GM23338 (cell line): Measurements from ENCODE around the gene CBY1. TPM values are rescaled to one million over a fixed set of nuclear protein-coding genes. Genes with fewer than 3 reads are reported as not detected.
A peak's percentile ranks its signal among the peaks of the same experiment; 100 is the strongest.

Experiments used
- ATAC-seq: fragments of 200-7000 bp; cut with Tn5 transposase; 3 replicates; pipeline ENCODE4 v1.9.1; 2020
- DNase-seq: peaks from one replicate; pipeline ENCODE4 v3.0.0-alpha.2; 2015; ENCODE audit warnings: low spot score
- H2AFZ ChIP-seq: fragments of 200-600 bp; sonication (generic); 2 replicates; pipeline ENCODE4 v1.8.0; 2016; ENCODE audit warnings: antibody characterized with exemption, mild to moderate bottlenecking, moderate library complexity
- H3F3A ChIP-seq: fragments of 200-600 bp; sonication (generic); replicated peaks from 2 replicates; pipeline ENCODE4 v1.8.0; 2017; ENCODE audit warnings: antibody characterized with exemption, mixed run types, low read depth
- H3K27ac ChIP-seq: fragments of 200-600 bp; sonication (generic); 2 replicates; pipeline ENCODE4 v1.6.1; 2016; ENCODE audit warnings: low read depth
- H3K27me3 ChIP-seq: fragments of 200-600 bp; sonication (generic); 2 replicates; pipeline ENCODE4 v1.8.0; 2016; ENCODE audit warnings: mild to moderate bottlenecking, mixed run types, moderate library complexity; ENCODE audit not compliant: insufficient read depth
- H3K36me3 ChIP-seq: fragments of 200-600 bp; sonication (generic); 2 replicates; pipeline ENCODE4 v1.8.0; 2016; ENCODE audit warnings: mild to moderate bottlenecking; ENCODE audit not compliant: insufficient read depth
- H3K4me1 ChIP-seq: fragments of 200-600 bp; sonication (generic); 2 replicates; pipeline ENCODE4 v1.8.0; 2016; ENCODE audit warnings: mild to moderate bottlenecking, moderate library complexity; ENCODE audit not compliant: insufficient read depth
- H3K4me2 ChIP-seq: fragments of 200-600 bp; sonication (generic); 2 replicates; pipeline ENCODE4 v1.7.1; 2017; ENCODE audit warnings: mixed run types
- H3K4me3 ChIP-seq: fragments of 200-600 bp; sonication (generic); 2 replicates; pipeline ENCODE4 v1.6.1; 2016; ENCODE audit warnings: mixed run types
- H3K79me2 ChIP-seq: fragments of 200-600 bp; sonication (generic); replicated peaks from 2 replicates; pipeline ENCODE4 v1.8.0; 2017; ENCODE audit warnings: mild to moderate bottlenecking; ENCODE audit not compliant: insufficient read depth
- H3K9me2 ChIP-seq: fragments of 200-600 bp; sonication (generic); 2 replicates; pipeline ENCODE4 v1.8.0; 2017; ENCODE audit not compliant: insufficient read depth
- H4K20me1 ChIP-seq: fragments of 200-600 bp; sonication (generic); replicated peaks from 2 replicates; pipeline ENCODE4 v1.8.0; 2017; ENCODE audit warnings: mild to moderate bottlenecking; ENCODE audit not compliant: insufficient read depth
- H3K27ac Mint-ChIP-seq: 2 replicates; pipeline ENCODE4 v1.8.0; 2020; ENCODE audit warnings: inconsistent platforms, mild to moderate bottlenecking, moderate library complexity, mixed read lengths
- H3K27me3 Mint-ChIP-seq: 3 replicates; pipeline ENCODE4 v1.8.0; 2022; ENCODE audit warnings: low read depth, mild to moderate bottlenecking, moderate library complexity, mixed read lengths, inconsistent platforms; ENCODE audit not compliant: insufficient read depth, poor library complexity
- H3K36me3 Mint-ChIP-seq: 3 replicates; pipeline ENCODE4 v1.8.0; 2021; ENCODE audit warnings: low read depth, mild to moderate bottlenecking, inconsistent platforms, moderate library complexity, mixed read lengths
- H3K4me1 Mint-ChIP-seq: 3 replicates; pipeline ENCODE4 v1.8.0; 2020; ENCODE audit warnings: mild to moderate bottlenecking, inconsistent platforms, mixed read lengths
- H3K4me3 Mint-ChIP-seq: 3 replicates; pipeline ENCODE4 v1.8.0; 2021; ENCODE audit warnings: moderate library complexity, mild to moderate bottlenecking, inconsistent platforms, mixed read lengths
- H3K9me3 Mint-ChIP-seq: 3 replicates; pipeline ENCODE4 v1.8.0; 2020; ENCODE audit warnings: moderate library complexity, mild to moderate bottlenecking, inconsistent platforms, mixed read lengths
- CREB1 ChIP-seq: fragments of 250-450 bp; sonication (Bioruptor Pico); IDR thresholded peaks from 2 replicates; pipeline ENCODE4 v1.5.0; 2020; ENCODE audit warnings: low read depth, mild to moderate bottlenecking, moderate library complexity
- CTCF ChIP-seq, 2 experiments: fragments of 200-600 bp in 1 of 2; sonication (generic) in 1 of 2; conservative IDR thresholded peaks; 2 replicates each; pipeline versions ENCODE4 v1.5.1 to v1.6.1; 2016 to 2017; ENCODE audit warnings: antibody characterized with exemption in 2 of 2, low read depth in 2 of 2, mild to moderate bottlenecking in 2 of 2, moderate library complexity in 1 of 2
- EZH2 ChIP-seq: fragments of 200-600 bp; sonication (generic); IDR thresholded peaks from one replicate; pipeline ENCODE4 v1.8.0; 2017; ENCODE audit warnings: antibody characterized with exemption, mild to moderate bottlenecking, low read depth; ENCODE audit not compliant: unreplicated experiment
- EZH2phosphoT487 ChIP-seq: fragments of 200-600 bp; sonication (generic); IDR thresholded peaks from one replicate; pipeline ENCODE4 v1.8.1; 2018; ENCODE audit warnings: antibody characterized with exemption; ENCODE audit not compliant: unreplicated experiment
- JUNB ChIP-seq: IDR thresholded peaks from one replicate; pipeline ENCODE4 v1.6.1; 2016; ENCODE audit warnings: antibody characterized with exemption; ENCODE audit not compliant: unreplicated experiment
- STAT1 ChIP-seq: IDR thresholded peaks from one replicate; pipeline ENCODE4 v1.6.1; 2016; ENCODE audit warnings: antibody characterized with exemption; ENCODE audit not compliant: unreplicated experiment
- ZNF114 ChIP-seq: fragments of 250-450 bp; sonication (Bioruptor Pico); IDR thresholded peaks from 2 replicates; pipeline ENCODE4 v1.5.0; 2020; ENCODE audit warnings: mild to moderate bottlenecking, moderate library complexity
- ZNF331 ChIP-seq: fragments of 250-450 bp; sonication (Bioruptor Pico); IDR thresholded peaks from 2 replicates; pipeline ENCODE4 v1.5.0; 2020; ENCODE audit warnings: low read depth, mild to moderate bottlenecking, moderate library complexity
- polyA plus RNA-seq: library from polyadenylated mRNA; unstranded; fragments of >200 nt; fragmentation: Nextera tagmentation; extraction: Ambion mirVana; gene quantifications from 2 replicates; pipeline ENCODE4 v1.2.1, GENCODE V29; 2016
- total RNA-seq: library from RNA; depleted of rRNA; stranded (reverse); fragments of >200 nt; shearing (Covaris generic); gene quantifications from 2 replicates; pipeline ENCODE4 v1.2.3, GENCODE V29; 2014
- TF ChIP-seq, protein P1 (sequence below): fragments of 250-450 bp; sonication (Bioruptor Pico); IDR thresholded peaks from 2 replicates; pipeline ENCODE4 v1.5.0; 2020; ENCODE audit warnings: mild to moderate bottlenecking, moderate library complexity

The CBY1 gene
- total and polyA plus RNA-seq, 2 experiments from 2014 or later: 12.8 to 36.4 TPM

- Histone ChIP-seq H3K27ac (peak overlapping the region; percentile 20; the same call in 1 of the 2 replicates), H3K9me2 (no peaks in the 10 kb centered on the region), H3K27me3 (no peaks in the 10 kb centered on the region), H3K4me3 (peak overlapping the region; percentile 74), H4K20me1 (no peaks in the 10 kb centered on the region; the same call in 1 of the 2 replicates), H3K79me2 (0 out of 2 replicates have a peak, but pooled peaks cover 4% of the 10 kb centered on the region), H3F3A (no peaks in the 10 kb centered on the region), H3K4me1 (peaks cover 5% of the 10 kb centered on the region), H3K4me2 (peak overlapping the region; percentile 99), H3K36me3 (no peaks in the 10 kb centered on the region), H2AFZ (peak overlapping the region; percentile 49)
- peak overlapping the region; percentile 99 for H3K27ac Mint-ChIP-seq
- H3K9me3 Mint-ChIP-seq: peaks cover 8% of the 10 kb centered on the region; the same call in 2 of the 3 replicates
- TF ChIP-seq STAT1 (no peak), ZNF331 (no peak), ZNF114 (CRISPR knock-in tag) (no peak), CREB1 (no peak), EZH2 (no peak), JUNB (no peak), EZH2phosphoT487 (no peak), CTCF (conservative IDR thresholded peaks at IDR 0.05; ENCODE audit: low read depth in 2 of 2) (no peak)
- TF ChIP-seq, protein P1, sequence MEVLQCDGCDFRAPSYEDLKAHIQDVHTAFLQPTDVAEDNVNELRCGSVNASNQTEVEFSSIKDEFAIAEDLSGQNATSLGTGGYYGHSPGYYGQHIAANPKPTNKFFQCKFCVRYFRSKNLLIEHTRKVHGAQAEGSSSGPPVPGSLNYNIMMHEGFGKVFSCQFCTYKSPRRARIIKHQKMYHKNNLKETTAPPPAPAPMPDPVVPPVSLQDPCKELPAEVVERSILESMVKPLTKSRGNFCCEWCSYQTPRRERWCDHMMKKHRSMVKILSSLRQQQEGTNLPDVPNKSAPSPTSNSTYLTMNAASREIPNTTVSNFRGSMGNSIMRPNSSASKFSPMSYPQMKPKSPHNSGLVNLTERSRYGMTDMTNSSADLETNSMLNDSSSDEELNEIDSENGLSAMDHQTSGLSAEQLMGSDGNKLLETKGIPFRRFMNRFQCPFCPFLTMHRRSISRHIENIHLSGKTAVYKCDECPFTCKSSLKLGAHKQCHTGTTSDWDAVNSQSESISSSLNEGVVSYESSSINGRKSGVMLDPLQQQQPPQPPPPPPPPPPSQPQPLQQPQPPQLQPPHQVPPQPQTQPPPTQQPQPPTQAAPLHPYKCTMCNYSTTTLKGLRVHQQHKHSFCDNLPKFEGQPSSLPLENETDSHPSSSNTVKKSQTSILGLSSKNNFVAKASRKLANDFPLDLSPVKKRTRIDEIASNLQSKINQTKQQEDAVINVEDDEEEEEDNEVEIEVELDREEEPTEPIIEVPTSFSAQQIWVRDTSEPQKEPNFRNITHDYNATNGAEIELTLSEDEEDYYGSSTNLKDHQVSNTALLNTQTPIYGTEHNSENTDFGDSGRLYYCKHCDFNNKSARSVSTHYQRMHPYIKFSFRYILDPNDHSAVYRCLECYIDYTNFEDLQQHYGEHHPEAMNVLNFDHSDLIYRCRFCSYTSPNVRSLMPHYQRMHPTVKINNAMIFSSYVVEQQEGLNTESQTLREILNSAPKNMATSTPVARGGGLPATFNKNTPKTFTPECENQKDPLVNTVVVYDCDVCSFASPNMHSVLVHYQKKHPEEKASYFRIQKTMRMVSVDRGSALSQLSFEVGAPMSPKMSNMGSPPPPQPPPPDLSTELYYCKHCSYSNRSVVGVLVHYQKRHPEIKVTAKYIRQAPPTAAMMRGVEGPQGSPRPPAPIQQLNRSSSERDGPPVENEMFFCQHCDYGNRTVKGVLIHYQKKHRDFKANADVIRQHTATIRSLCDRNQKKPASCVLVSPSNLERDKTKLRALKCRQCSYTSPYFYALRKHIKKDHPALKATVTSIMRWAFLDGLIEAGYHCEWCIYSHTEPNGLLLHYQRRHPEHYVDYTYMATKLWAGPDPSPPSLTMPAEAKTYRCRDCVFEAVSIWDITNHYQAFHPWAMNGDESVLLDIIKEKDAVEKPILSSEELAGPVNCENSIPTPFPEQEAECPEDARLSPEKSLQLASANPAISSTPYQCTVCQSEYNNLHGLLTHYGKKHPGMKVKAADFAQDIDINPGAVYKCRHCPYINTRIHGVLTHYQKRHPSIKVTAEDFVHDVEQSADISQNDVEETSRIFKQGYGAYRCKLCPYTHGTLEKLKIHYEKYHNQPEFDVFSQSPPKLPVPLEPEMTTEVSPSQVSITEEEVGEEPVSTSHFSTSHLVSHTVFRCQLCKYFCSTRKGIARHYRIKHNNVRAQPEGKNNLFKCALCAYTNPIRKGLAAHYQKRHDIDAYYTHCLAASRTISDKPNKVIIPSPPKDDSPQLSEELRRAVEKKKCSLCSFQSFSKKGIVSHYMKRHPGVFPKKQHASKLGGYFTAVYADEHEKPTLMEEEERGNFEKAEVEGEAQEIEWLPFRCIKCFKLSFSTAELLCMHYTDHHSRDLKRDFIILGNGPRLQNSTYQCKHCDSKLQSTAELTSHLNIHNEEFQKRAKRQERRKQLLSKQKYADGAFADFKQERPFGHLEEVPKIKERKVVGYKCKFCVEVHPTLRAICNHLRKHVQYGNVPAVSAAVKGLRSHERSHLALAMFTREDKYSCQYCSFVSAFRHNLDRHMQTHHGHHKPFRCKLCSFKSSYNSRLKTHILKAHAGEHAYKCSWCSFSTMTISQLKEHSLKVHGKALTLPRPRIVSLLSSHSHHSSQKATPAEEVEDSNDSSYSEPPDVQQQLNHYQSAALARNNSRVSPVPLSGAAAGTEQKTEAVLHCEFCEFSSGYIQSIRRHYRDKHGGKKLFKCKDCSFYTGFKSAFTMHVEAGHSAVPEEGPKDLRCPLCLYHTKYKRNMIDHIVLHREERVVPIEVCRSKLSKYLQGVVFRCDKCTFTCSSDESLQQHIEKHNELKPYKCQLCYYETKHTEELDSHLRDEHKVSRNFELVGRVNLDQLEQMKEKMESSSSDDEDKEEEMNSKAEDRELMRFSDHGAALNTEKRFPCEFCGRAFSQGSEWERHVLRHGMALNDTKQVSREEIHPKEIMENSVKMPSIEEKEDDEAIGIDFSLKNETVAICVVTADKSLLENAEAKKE (CRISPR knock-in tag): no peak
- peaks cover 8% of the 10 kb centered on the region for H3K4me1 Mint-ChIP-seq
- H3K27me3 Mint-ChIP-seq: peaks cover 6% of the 10 kb centered on the region
- H3K36me3 Mint-ChIP-seq: peaks cover 16% of the 10 kb centered on the region
- ATAC-seq: peak; percentile 63
- DNase-seq: no peak
- H3K4me3 Mint-ChIP-seq: peak overlapping the region; percentile 91
Observed at GRCh38 chr22:38655519-38656255, 751 bp upstream of the CBY1 start.
